COR-L47 (cell line): Measurements from ENCODE around the gene DGCR2.
"Not testable (repeated sequence)": the region's sequence is repeated elsewhere in the genome, so short reads cannot be mapped to it uniquely, and the experiment has no call there.

Experiments used
- DNase-seq: peaks from one replicate; lab custom pipeline; 2025; lab: John Stamatoyannopoulos, UW

The DGCR2 gene

DNA sequence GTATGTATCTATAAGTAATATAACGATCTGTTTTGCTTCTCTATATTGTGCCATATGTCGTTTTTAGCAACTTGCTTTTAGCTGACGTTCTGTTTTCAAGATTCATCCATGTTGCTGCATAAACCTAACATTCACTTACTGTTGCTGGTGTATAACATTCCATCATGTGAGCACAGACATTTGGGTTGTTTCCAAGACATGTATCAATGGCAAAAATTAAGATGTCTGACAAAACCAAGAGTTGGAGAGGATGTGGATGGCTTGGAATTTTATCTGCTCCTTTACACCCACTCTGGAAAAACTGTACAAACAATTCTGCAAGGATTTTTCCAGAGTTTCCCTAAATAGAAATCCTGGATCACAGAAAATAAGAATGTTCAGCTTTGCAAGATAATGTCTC is 40.9 kb downstream of the DGCR2 start:
- DNase-seq: no peak

DNA sequence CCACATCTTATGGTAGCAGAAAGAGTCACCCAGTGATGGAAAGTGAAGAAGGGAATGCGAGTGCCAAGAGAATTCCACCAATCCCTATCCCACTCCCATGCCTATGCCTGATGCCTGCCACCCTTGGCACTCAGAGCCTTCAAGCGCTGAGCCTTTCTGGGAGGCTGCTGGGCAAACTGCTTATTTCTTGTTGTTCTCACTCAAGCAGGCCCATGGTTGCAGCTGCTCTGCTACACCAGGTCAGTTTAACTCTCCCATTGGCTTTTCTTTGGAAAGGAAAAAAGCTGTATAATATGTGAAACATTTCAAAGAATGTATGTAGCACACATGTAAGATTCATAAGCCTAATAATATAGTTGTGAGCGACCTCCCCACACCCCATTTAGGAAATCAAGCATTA is 41.4 kb downstream of the DGCR2 start:
- DNase-seq: no peak

DNA sequence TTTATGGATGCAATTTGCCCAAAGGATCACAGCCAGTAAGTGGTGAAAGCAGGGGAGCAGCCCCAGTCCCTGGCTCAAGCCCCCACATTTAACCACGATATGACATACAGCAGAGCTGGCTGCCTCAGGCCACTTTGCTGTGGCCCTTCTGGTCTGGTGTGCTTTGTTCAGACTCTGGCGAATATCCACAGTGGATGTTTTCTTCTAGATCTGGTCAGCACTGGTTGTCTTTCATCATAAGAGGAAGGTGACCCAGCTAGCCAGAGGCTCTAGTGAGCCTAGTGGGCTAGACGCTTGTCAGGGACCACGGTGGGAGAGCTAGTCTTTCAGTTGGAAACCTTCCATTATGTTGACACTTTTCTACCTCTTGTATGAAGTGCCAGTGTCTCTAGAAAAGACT is 42.5 kb downstream of the DGCR2 start:
- no peak for DNase-seq

DNA sequence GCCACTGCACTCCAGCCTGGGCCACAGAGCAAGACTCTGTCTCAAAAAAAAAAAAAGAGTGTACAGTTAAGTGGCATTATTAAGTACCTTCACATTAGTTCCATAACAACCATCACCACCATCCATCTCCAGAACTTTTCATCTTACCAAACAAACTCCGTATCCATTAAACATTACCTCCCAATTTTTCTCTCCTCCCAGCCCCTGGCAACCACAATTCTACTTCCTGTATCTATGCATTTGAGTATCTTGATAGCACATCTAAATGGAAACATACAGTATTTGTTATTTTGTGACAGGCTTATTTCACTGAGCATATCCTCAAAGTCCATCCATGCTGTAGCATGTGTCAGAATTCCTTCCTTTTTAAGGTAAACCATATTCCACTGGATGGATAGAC is 46.8 kb downstream of the DGCR2 start:
- DNase-seq: no peak

DNA sequence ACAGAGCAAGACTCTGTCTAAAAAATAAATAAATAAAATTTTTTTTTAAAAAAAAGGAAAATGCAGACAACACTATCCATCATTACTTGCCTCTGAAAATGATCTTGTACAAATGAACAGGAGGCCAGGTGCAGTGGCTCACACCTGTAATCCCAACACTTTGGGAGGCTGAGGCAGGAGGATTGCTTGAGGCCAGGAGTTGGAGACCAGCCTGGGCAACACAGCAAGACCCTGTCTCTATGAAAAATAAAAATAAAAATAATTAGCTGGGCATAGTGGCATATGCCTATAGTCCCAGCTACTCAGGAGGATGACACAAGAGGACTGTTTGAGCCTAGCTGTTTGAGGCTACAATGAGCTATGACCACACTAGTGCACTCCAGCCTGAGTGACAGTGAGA is 49.4 kb downstream of the DGCR2 start:
- DNase-seq: not testable (repeated sequence)

DNA sequence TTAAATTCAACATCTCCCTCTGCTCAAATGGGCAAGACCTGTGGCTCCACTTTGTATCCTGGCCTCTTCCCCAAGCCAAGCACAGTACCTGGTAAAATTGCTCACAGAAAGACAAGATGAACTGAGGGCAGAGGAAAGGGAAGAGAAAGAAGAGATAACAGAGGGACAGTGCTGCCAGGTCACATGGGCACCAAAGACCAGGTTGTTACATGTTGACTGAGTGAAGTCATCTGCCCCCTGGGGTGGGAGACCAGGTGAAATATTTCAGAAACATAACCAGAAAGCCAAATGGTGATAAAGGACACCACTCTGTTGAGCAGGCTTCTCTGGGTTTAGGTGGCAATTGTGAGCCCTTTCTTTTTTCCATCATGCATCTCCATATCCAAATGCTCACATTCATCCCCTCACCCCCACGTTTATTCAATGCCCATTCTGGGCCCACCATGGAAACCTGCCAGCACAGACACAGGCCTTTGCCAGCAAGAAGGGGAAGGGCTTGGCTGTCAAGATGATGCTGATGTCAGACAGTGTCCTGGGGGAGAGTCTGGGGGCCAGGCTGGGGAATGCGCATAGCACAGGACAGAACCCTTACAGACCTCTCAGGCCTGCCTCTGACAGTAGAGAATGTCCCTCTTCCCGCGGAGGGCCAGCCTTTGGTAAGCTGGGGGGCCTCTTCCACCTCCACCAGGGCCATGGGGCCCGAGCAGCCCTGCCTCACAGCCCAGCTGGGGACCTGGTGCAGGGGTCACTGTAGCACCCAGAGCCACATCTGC is 51.6 kb downstream of the DGCR2 start:
- peak; percentile 24 for DNase-seq

DNA sequence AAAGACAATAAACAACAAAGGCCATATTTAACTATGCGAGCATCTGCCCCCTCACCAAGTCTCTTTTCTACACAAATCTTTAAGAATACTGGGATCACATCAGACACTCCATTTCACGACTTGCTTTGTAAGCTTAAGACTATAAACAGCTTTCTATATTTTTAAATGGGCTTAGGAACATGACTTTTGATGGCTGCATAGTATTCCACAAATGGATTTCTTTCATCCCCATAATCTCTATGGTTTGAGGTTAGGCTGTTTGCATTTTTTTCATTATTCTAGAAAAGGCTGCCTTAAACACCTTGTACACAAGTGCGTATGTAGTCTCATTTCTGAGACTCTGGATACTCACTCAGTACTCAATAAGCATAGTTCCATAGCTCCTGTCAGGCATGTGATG is 52.8 kb downstream of the DGCR2 start:
- DNase-seq: no peak

DNA sequence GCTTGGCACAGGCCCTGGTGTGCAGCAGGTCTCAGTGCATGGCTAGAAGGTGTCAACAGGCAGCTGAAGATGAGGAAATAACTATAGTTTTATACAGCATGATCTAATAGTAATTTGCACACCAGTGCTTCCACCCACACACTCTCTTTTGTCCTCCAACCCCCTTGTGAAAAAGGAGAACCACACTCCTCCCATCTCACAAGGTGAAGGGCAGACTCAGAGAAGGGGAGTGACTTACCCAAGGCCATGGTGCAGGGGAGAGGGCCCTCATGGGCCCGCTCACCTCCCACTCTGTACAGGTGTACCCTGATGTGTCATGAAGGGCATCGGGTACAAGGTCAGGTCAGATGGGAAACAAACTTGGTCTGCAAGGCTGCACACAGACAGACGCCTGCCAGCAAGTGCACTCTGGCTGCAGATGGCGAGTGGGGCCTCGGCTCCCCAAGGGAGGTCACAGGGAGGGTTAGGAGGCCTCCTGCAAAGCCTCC is 53.4 kb downstream of the DGCR2 start:
- DNase-seq: no peak

DNA sequence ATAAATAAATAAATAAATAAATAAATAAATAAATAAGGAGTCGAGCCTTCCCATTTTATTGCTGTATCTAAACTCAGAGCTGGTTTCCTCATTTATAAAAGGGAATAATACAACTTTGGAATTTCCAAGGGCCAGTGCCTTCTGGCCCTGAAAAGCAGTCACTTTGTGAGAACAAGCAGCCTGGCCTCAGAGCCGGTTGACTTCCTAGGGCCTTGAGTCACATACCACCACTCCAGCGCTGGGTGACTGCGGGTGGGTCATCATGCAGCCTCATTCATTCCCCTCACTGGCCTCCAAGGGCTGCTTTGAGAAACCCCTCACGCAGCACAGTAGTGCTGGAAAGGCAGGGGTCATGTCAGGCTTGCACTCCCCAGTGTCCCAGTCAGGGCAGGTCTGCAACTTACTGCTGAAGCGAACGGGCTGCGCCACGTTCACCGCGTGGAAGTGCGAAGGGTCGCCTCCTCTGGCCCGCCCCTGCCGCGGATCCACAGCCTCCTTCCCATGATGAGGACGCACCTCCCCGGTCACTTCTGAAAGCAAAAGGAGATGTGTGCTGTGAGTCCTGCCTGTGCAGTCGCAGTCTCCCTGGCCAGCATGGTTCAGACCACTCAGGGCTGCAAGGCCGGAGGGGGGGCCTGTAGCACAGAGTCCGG is 54.4 kb downstream of the DGCR2 start:
- DNase-seq: no peak

DNA sequence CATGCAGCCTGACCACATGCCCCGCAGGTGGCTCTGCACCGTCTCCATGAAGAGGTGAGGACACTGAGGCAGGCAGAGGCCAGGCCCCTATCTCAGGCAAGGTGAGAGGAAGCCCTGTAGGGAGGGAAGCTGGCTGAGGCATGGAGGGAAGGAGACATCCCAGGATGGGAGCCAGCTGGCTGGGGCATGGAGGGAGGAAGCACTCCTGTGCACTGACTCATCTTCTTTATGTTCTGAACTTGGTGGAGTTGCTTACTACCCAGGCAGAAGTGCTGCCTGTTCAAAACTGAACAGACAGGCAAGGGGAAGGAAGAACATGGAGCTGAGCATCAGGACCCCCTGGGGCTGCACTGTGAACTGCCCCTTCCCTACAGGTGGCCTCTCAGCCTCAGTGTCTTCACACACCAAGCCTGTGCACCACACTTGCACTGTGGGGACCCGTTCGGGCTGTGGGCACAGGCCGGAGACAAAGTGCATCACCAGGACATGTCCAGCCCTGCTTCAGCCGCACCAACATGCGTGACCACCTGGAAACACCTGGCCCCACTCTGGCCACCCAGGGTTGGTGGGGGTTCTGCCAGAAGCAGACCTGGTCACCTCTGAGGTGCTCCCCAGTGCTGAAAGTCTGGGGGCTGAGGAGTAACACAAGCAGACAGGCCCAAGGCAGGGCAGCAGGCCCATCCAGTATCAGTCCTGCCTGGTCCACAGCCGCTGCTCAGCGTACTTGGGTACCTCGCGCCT is 55.5 kb downstream of the DGCR2 start:
- DNase-seq: no peak

DNA sequence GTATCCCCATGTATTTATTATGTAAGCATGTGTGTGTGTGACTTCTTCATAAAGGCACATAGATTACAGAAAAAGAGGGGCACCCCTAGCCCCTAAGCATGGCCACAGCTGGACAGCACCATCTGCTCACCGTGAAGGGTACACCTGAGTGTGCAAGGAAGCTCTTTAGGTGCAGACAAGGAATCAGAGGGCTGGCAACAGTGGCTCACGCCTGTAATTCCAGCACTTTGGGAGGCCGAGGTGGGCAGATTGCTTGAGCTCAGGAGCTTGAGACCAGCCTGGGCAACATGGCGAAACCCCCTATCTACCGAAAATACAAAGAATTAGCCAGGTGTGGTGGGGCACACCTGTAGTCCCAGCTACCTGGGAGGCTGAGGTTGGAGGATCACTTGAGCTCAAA is 56.3 kb downstream of the DGCR2 start:
- no peak for DNase-seq

DNA sequence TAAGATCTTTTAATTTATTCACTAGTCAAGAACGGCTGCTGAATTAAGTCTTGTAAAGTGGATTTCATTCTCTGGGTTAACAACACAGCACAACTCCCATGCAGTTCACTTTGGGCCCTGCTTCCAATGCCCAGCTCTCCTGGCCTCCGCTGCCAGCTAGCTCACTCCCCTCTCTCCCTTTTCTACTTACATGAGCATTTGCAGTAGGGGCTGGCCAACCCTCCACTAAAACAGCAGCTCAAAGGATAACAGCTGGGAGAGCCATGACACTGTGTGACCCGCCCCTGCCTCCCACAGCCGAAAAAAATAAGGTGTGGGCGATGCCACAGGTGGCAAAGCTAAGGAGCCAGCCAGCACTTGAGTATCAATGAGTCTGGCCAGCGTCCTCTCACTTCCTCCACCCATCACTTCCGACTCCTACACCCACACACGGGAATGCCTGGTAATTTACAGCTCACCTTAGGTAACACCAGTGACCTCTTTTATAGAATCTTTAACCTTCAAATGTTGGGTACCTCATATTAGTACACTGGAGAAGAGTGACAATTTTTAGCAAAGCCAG is 56.8 kb downstream of the DGCR2 start:
- DNase-seq: no peak

DNA sequence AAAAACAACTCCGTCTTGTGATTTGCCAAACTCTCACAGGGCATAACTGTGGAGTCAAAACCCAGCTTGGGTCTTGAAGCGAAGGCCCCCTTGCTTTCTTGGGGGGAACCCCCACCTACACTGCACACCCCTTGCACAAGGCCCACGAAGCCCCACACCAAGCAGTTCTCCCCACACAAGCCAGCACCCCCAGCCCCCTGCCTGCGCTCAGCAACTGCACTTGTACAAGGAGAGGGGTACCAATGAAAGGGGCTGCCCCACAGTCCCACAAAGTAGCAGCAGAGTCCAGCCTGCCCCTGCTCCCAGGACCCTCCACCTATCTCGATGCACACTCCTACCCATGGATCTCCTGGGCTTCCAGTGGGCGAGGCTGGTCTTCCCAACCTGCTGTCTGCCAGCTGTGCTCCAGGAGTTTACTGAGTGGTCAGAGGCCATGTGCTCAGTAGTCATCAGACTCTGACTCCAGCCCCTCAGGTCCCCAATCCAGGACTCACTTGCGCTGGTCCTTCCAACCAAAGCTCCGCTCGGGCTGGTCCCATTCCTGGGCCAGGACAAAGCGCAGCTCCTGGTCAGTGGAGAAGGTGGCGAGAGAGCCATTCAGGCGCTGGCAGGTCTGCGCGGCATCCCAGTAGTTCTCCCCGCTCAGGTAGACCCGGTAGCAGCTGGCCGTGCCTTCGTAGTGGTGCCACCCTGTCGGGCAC is 57.7 kb downstream of the DGCR2 start:
- DNase-seq: no peak

DNA sequence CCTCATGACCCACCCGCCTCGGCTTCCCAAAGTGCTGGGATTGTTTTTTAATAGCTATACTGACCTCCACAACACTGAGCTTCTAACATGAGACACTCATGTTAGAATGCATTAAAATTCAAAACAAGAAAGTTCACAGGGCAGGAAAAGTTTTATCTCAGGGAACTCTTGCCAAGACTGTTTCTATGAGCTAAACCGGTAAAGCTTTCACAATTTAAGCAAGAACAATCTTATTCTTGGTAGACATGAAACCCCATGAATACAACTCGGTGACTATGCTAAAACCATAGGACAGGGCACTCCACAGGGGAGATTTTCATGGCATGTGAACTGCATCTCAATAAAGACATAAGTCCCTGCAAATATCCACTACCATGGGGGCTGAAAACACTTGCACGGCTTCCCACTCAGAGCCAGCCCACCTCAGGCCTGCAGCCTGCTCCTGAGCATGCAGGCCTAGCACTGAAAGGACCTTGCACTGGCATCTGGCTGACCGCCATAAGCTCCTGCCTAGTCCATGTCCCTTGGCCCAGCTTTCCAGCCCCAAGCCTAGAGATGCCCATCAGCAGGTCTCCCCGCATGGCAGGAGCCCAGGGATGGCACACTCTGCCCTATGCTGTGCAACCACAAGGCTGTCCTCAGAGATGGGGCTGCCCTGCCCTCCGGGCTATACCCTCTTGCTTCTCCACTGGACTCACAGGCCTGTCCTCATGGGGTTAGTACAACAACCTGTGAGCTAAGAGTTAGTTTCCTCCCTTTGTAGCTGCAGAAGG is 58.4 kb downstream of the DGCR2 start:
- no peak for DNase-seq

DNA sequence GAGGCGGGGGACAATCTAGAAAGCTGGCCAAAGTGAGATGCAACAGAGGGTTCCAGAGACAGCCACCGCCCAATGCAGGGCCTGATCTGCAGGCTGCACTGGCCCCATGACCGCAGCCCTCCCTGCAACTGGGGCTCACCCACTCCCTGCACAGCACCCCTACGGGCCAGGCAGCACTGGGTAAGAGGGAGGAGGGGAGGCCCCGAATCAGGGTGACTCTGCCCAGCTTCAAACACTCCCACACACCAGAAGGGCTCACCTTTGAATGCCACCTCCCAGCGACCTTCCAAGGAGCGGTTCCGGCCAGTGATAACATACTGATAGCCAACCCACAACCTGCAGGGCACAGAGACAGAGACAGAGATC is 59.3 kb downstream of the DGCR2 start:
- no peak for DNase-seq

DNA sequence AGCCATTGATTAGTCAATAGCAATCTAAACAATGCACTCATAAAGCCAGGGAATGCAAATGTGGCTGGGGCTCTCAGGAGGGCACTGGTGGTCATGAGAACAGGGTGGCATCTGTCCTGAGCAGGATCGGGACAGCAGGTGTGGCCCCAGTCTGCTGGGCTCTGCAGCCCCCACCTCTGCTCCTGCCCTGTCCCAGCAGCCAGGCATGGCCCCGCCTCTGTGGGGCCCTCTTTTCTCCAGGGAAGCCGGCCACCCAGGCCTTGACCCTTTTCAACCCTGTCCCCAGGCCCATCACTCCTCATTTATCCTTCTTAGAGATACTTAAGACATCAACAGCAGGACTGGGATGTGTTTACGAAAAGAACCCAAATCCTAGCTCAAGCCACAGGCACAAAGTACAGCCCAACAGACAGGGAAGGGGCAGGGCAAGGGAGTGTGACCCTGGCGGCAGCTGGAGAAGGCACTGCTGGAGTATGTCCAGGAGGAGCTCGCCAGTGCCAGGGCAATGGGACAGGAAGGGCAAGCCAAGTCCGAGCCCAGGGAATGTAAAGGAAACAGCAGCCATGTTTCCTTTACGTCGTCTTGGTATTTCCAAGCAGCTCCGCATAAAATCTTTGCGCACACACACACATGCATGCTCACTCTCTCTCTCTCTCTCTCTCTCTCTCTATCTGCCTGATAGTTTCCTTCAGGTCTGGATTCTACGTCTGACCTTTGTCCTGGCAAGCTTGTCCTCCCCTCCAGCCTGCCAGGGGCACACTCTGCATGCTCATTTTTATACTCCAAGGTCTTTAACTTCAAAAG is 59.9 kb downstream of the DGCR2 start:
- DNase-seq: no peak

DNA sequence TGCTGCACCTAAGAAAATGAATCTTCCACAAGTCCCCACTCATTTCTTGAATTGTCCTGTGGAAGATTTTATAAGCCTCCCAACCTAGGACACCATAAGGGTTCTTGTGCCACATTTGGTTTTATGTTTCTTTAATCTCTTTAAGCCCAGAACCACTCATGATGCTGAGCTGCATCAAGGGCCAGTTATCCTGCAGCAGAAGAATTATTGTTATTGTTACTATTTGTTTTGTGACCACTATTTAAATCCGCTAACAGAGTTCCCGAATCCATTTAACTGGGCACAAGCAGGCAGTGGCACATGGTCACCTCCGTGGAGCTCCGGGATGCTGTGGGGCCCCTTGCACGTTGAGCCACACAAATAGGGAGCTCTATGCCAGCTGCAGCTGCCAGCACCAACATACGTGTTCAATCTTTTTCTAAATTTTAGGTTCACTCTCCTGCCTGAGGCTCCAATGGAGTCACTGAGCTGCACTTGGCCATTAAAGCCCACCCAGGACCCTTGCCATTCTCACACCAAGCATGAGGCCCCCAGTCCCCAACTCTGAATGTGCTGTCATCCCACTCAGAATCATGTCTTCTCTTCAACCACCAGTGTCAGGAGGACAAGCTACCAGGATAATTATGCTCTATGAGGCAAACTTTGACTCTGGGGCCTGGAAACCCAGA is 60.6 kb downstream of the DGCR2 start:
- no peak for DNase-seq

DNA sequence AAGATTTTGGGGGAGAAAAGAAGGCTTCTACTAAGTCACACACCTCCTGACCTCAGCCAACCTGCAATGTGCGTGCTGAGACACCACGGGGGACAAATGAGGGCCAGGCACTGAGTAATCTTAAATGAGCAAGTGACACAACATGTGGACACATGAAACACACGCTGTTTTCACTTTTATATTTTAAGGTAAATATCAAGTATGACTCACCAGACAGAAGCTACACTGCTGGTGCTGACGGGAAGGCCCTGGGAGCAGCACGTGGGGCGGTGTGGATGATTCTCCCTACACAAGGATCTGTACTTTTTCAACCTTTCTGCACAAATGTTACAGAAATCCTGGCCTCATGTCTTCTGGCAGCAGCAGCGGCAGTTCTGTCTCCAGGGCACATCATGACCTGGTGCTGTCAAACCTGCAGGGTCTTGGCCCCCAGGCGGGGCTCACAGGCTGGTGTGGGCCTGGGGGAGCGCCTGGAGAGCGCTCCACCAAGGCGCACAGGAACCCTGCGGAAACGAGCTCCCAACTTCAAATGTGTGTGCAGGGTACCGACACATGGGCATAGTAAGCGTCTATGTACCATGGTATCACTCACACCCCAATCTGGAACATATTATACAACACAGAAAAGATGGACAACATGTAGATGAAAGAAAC is 61.7 kb downstream of the DGCR2 start:
- peak; percentile 7 for DNase-seq
